SK-N-MC (cell line): ENCODE data around the gene NEB.

Experiments
- EZH2 ChIP-seq: fragments of 200-600 bp; sonication (generic); IDR thresholded peaks from one replicate; pipeline ENCODE4 v1.6.1; 2017; ENCODE audit warnings: antibody characterized with exemption
- POLR2AphosphoS5 ChIP-seq: IDR thresholded peaks from 2 replicates; pipeline ENCODE4 v1.6.1; 2012; ENCODE audit warnings: mild to moderate bottlenecking, low read depth, low read length, borderline replicate concordance

DNA sequence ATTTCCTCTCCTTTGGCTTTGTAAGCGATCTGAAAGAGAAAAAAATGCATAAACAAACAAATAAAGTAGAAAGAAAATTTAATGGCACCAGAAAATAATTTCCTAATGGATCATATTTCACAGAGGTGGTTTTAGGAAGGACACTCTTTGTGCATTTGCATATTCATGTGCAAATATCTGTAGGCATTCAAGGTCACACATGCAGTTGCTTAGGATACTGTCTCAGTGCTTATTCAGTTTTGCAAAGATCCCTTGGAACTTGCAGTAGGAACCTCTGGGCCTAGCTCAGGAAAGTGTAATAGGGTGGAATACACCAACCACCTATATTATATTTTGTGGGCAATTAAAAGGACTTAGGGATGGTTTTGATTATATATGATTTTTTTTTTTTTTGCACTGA, 54.3 kb downstream of the NEB start:
- no peak for TF ChIP-seq EZH2
- no peak for TF ChIP-seq POLR2AphosphoS5
